Esophagus squamous epithelium (tissue), 5 donors: ENCODE data around the gene OR2V2. TPM values are rescaled to one million over a fixed set of nuclear protein-coding genes. Genes with fewer than 3 reads are reported as not detected.

Experiments used
- DNase-seq: peaks from one replicate; lab custom pipeline; 2025; lab: John Stamatoyannopoulos, UW
- H3K27ac ChIP-seq, 4 donors: fragments of 200-600 bp; sonication (generic); one replicate each; pipeline ENCODE4 v1.5.1; 2016 to 2019; ENCODE audit warnings: mild to moderate bottlenecking in 1 of 4
- H3K27me3 ChIP-seq, 4 donors: fragments of 200-600 bp; sonication (generic); 1 replicate in 3 of 4; 2 replicates in 1 of 4; pipeline versions ENCODE4 v1.5.1 to v1.6.0; 2017 to 2021; ENCODE audit warnings: antibody characterized with exemption in 1 of 4
- H3K36me3 ChIP-seq, 3 donors: fragments of 200-600 bp; sonication (generic); one replicate each; pipeline ENCODE4 v1.5.1; 2016 to 2019
- H3K4me1 ChIP-seq, 3 donors: fragments of 200-600 bp; sonication (generic); one replicate each; pipeline ENCODE4 v1.5.1; 2017 to 2019
- H3K4me3 ChIP-seq, 4 donors: fragments of 200-600 bp; sonication (generic); 1 replicate in 3 of 4; 2 replicates in 1 of 4; pipeline ENCODE4 v1.5.1; 2016 to 2019; ENCODE audit warnings: mild to moderate bottlenecking in 2 of 4, moderate library complexity in 1 of 4
- H3K9me3 ChIP-seq, 3 donors: fragments of 200-600 bp; sonication (generic); one replicate each; pipeline ENCODE4 v1.5.1; 2016 to 2019
- CTCF ChIP-seq, 6 experiments: fragments of 450-650 bp in 4 of 6; fragments of 200-600 bp in 2 of 6; sonication (generic) in 2 of 6; IDR thresholded peaks; one replicate each; pipeline ENCODE4 v1.5.1; 2016 to 2019; ENCODE audit warnings: antibody characterized with exemption in 6 of 6, mild to moderate bottlenecking in 4 of 6, moderate library complexity in 4 of 6
- POLR2A ChIP-seq, 4 donors: fragments of 450-650 bp; IDR thresholded peaks; one replicate each; pipeline ENCODE4 v1.6.1; 2017; ENCODE audit warnings: antibody characterized with exemption in 4 of 4, mild to moderate bottlenecking in 4 of 4, moderate library complexity in 3 of 4
- WGBS, 2 donors: methylation state at CpG; one replicate each; pipeline ENCODE4 v1.1.5; 2018; 5-methylcytosine and 5-hydroxymethylcytosine counted together
- intact Hi-C: fragments of 100-400 bp; cut with DNase I; formaldehyde crosslinking; loops from one replicate; pipeline ENCODE4 v1.15.0; 2022
- total RNA-seq, 4 donors: library from RNA; depleted of rRNA; stranded (reverse); fragments of >200 nt; gene quantifications; one replicate each; pipeline ENCODE4 v1.1.0, GENCODE V29; 2016
- donor health status: DM: yes; HTN: yes; CAD: no.

OR2V2 gene
- total RNA-seq, 4 donors from 2014 or later, result not detected

- no peaks in the 10 kb centered on the region for H3K9me3 ChIP-seq
- TF ChIP-seq POLR2A (IDR thresholded peaks at IDR 0.05) (no peak), CTCF (IDR thresholded peaks at IDR 0.05) (no peak)
- no peak for DNase-seq
- intact Hi-C loops, result no loop called here
- H3K27me3 ChIP-seq, result no peaks in the 10 kb centered on the region
- peaks cover 0 to 49% (median 4%) of the 10 kb centered on the region in 3 donors for H3K36me3 ChIP-seq
- WGBS, 2 donors, result 70 to 91% methylated on average over 2 to 4 of the region's 4 CpGs
- peaks cover 9 to 41% (median 24%) of the 10 kb centered on the region in 3 donors for H3K4me1 ChIP-seq
- no peak overlapping the region for H3K4me3 ChIP-seq
- H3K27ac ChIP-seq, result no peak overlapping the region
These were observed 53.4 kb downstream of the OR2V2 start for GRCh38 chr5:181200816-181201215.

GRCh38 chr5:181203093-181203711 is 55.8 kb downstream of the OR2V2 start:
- H3K4me1 ChIP-seq, result peaks cover 13 to 65% (median 32%) of the 10 kb centered on the region in 3 donors
- DNase-seq, result no peak
- no peaks in the 10 kb centered on the region for H3K9me3 ChIP-seq
- no peaks in the 10 kb centered on the region for H3K27me3 ChIP-seq
- peak overlapping the region; percentile 83 to 91 (median 90) for H3K27ac ChIP-seq
- 46 to 53% methylated on average over 9 to 11 of the region's 11 CpGs for WGBS, 2 donors
- H3K36me3 ChIP-seq, result peaks cover 0 to 29% (median 4%) of the 10 kb centered on the region in 3 donors
- peak overlapping the region; percentile 53 to 87 (median 84) for H3K4me3 ChIP-seq
- intact Hi-C loops, result no loop called here
- TF ChIP-seq CTCF (IDR thresholded peaks at IDR 0.05) (no peak), POLR2A (IDR thresholded peaks at IDR 0.05) (no peak)

GRCh38 chr5:181203777-181204112 is 56.4 kb downstream of the OR2V2 start:
- intact Hi-C loops, result no loop called here
- Histone ChIP-seq H3K36me3 (peaks cover 0 to 24% (median 4%) of the 10 kb centered on the region in 3 donors), H3K9me3 (no peaks in the 10 kb centered on the region), H3K27me3 (no peaks in the 10 kb centered on the region), H3K4me3 (peak overlapping the region; percentile 53 to 87 (median 84)), H3K4me1 (peaks cover 13 to 67% (median 32%) of the 10 kb centered on the region in 3 donors), H3K27ac (peak overlapping the region; percentile 83 to 91 (median 90))
- WGBS, 2 donors, result 0 to 31% methylated on average over 1 to 2 of the region's 17 CpGs
- TF ChIP-seq CTCF (IDR thresholded peaks at IDR 0.05) (no peak), POLR2A (IDR thresholded peaks at IDR 0.05) (no peak)
- DNase-seq, result no peak

GRCh38 chr5:181204113-181204825 is 56.9 kb downstream of the OR2V2 start:
- Histone ChIP-seq H3K4me1 (peaks cover 13 to 67% (median 32%) of the 10 kb centered on the region in 3 donors), H3K4me3 (peak overlapping the region; percentile 53 to 87 (median 84)), H3K9me3 (no peaks in the 10 kb centered on the region), H3K27ac (peak overlapping the region; percentile 83 to 91 (median 90)), H3K36me3 (peaks cover 0 to 19% (median 4%) of the 10 kb centered on the region in 3 donors), H3K27me3 (no peaks in the 10 kb centered on the region)
- intact Hi-C loops, result no loop called here
- DNase-seq, result no peak
- TF ChIP-seq CTCF (IDR thresholded peaks at IDR 0.05), result no peak
- WGBS, 2 donors, result 0% methylated on average over 2 to 13 of the region's 67 CpGs
